Activated T-cell treated with anti-CD3 and anti-CD28 coated beads, Interleukin-2, amount 50 U/mL, for 72 hours (primary cell): ENCODE results near the gene MCRIP1. TPM values are rescaled to one million over a fixed set of nuclear protein-coding genes. Genes with fewer than 3 reads are reported as not detected.

Experiments
- ATAC-seq, 2 donors: fragments of 150-1000 bp; cut with Tn5 transposase; replicated peaks in 1 of 2; 2 replicates each; pipeline ENCODE4 v1.10.0; 2021; ENCODE audit warnings: moderate library complexity in 2 of 2, mild to moderate bottlenecking in 1 of 2
- DNase-seq, 2 donors: peaks; one replicate each; pipeline ENCODE4 v3.0.0; 2021 to 2022; ENCODE audit warnings: mixed read lengths in 1 of 2
- H3K27ac Mint-ChIP-seq: one replicate; pipeline ENCODE4 v1.8.0; 2022; ENCODE audit warnings: mild to moderate bottlenecking, moderate library complexity, mixed read lengths
- H3K27me3 Mint-ChIP-seq: one replicate; pipeline ENCODE4 v1.8.0; 2022; ENCODE audit warnings: low read depth, mixed read lengths
- H3K36me3 Mint-ChIP-seq, 2 donors: one replicate each; pipeline ENCODE4 v1.8.0; 2022; ENCODE audit warnings: mixed read lengths in 2 of 2, mild to moderate bottlenecking in 1 of 2; ENCODE audit not compliant: insufficient read depth in 2 of 2
- H3K4me1 Mint-ChIP-seq: one replicate; pipeline ENCODE4 v1.8.0; 2022; ENCODE audit warnings: low read depth, mixed read lengths
- H3K4me3 Mint-ChIP-seq, 2 donors: one replicate each; pipeline ENCODE4 v1.8.0; 2022; ENCODE audit warnings: mild to moderate bottlenecking in 2 of 2, mixed read lengths in 2 of 2, moderate library complexity in 2 of 2
- H3K9me3 Mint-ChIP-seq, 2 donors: one replicate each; pipeline ENCODE4 v1.8.0; 2022; ENCODE audit warnings: mixed read lengths in 2 of 2
- total RNA-seq, 2 donors: library from RNA; stranded (reverse); gene quantifications; one replicate each; pipeline ENCODE4 v1.2.3, GENCODE V29; 2022

The MCRIP1 gene
- total RNA-seq, 2 donors from 2014 or later: 61.9 to 77.2 TPM

- Mint-ChIP-seq H3K36me3 (no peaks in the 10 kb centered on the region), H3K9me3 (no peaks in the 10 kb centered on the region), H3K27me3 (peaks cover 20% of the 10 kb centered on the region), H3K4me1 (no peaks in the 10 kb centered on the region), H3K27ac (no peak overlapping the region), H3K4me3 (no peak overlapping the region)
- no peak for DNase-seq
- ATAC-seq: no peak
These were observed 18.1 kb downstream of the MCRIP1 start for GRCh38 chr17:81814748-81815645.

GRCh38 chr17:81813861-81814683 is 19.0 kb downstream of the MCRIP1 start:
- H3K9me3 Mint-ChIP-seq: no peaks in the 10 kb centered on the region
- no peak overlapping the region for H3K27ac Mint-ChIP-seq
- H3K36me3 Mint-ChIP-seq: no peaks in the 10 kb centered on the region
- DNase-seq (no peak), ATAC-seq (no peak)
- no peaks in the 10 kb centered on the region for H3K4me1 Mint-ChIP-seq
- H3K27me3 Mint-ChIP-seq: peaks cover 27% of the 10 kb centered on the region
- H3K4me3 Mint-ChIP-seq: no peak overlapping the region

- Mint-ChIP-seq H3K4me3 (no peak overlapping the region), H3K27ac (no peak overlapping the region), H3K9me3 (no peaks in the 10 kb centered on the region), H3K4me1 (no peaks in the 10 kb centered on the region), H3K36me3 (no peaks in the 10 kb centered on the region), H3K27me3 (peaks cover 31% of the 10 kb centered on the region)
- ATAC-seq (no peak), DNase-seq (no peak)
These were observed 19.8 kb downstream of the MCRIP1 start for GRCh38 chr17:81813371-81813684.

GRCh38 chr17:81812571-81813370 is 20.3 kb downstream of the MCRIP1 start:
- H3K27ac Mint-ChIP-seq: no peak overlapping the region
- H3K27me3 Mint-ChIP-seq: peaks cover 29% of the 10 kb centered on the region
- H3K36me3 Mint-ChIP-seq: no peaks in the 10 kb centered on the region
- H3K9me3 Mint-ChIP-seq: no peaks in the 10 kb centered on the region
- ATAC-seq (no peak), DNase-seq (no peak)
- H3K4me1 Mint-ChIP-seq: no peaks in the 10 kb centered on the region
- no peak overlapping the region for H3K4me3 Mint-ChIP-seq

GRCh38 chr17:81811705-81812570 is 21.2 kb downstream of the MCRIP1 start:
- ATAC-seq: no peak
- H3K27me3 Mint-ChIP-seq: peaks cover 28% of the 10 kb centered on the region
- no peaks in the 10 kb centered on the region for H3K9me3 Mint-ChIP-seq
- no peak overlapping the region for H3K27ac Mint-ChIP-seq
- no peak overlapping the region for H3K4me3 Mint-ChIP-seq
- H3K36me3 Mint-ChIP-seq: no peaks in the 10 kb centered on the region
- DNase-seq: no peak
- no peaks in the 10 kb centered on the region for H3K4me1 Mint-ChIP-seq

- ATAC-seq (no peak), DNase-seq (no peak)
- no peaks in the 10 kb centered on the region for H3K9me3 Mint-ChIP-seq
- no peaks in the 10 kb centered on the region for H3K36me3 Mint-ChIP-seq
- peaks cover 20% of the 10 kb centered on the region for H3K27me3 Mint-ChIP-seq
- no peaks in the 10 kb centered on the region for H3K4me1 Mint-ChIP-seq
- no peak overlapping the region for H3K27ac Mint-ChIP-seq
- no peak overlapping the region for H3K4me3 Mint-ChIP-seq
These were observed 22.0 kb downstream of the MCRIP1 start for GRCh38 chr17:81810892-81811704.

GRCh38 chr17:81810476-81810875 is 22.6 kb downstream of the MCRIP1 start:
- H3K27ac Mint-ChIP-seq: no peak overlapping the region

GRCh38 chr17:81809556-81809998 is 23.5 kb downstream of the MCRIP1 start:
- no peak overlapping the region for H3K27ac Mint-ChIP-seq
- ATAC-seq (no peak), DNase-seq (no peak)
- no peaks in the 10 kb centered on the region for H3K9me3 Mint-ChIP-seq
- no peak overlapping the region for H3K4me3 Mint-ChIP-seq
- H3K36me3 Mint-ChIP-seq: no peaks in the 10 kb centered on the region
- peaks cover 17% of the 10 kb centered on the region for H3K27me3 Mint-ChIP-seq
- H3K4me1 Mint-ChIP-seq: no peaks in the 10 kb centered on the region

More at GRCh38 chr17:81810476-81810875, 22.6 kb downstream of the MCRIP1 start:
- ATAC-seq (no peak), DNase-seq (no peak)
- Mint-ChIP-seq H3K9me3 (no peaks in the 10 kb centered on the region), H3K4me3 (no peak overlapping the region), H3K27me3 (peaks cover 17% of the 10 kb centered on the region), H3K36me3 (no peaks in the 10 kb centered on the region), H3K4me1 (no peaks in the 10 kb centered on the region)

GRCh38 chr17:81808778-81809555 is 24.1 kb downstream of the MCRIP1 start:
- no peak overlapping the region for H3K27ac Mint-ChIP-seq
- ATAC-seq: peak in 1 of 2 donors; percentile 43
- peaks cover 17% of the 10 kb centered on the region for H3K27me3 Mint-ChIP-seq
- peak in 1 of 2 donors; percentile 24 for DNase-seq
- no peaks in the 10 kb centered on the region for H3K4me1 Mint-ChIP-seq
- H3K4me3 Mint-ChIP-seq: no peak overlapping the region
- H3K36me3 Mint-ChIP-seq: no peaks in the 10 kb centered on the region
- H3K9me3 Mint-ChIP-seq: no peaks in the 10 kb centered on the region

GRCh38 chr17:81807839-81808238 is 25.3 kb downstream of the MCRIP1 start:
- H3K27me3 Mint-ChIP-seq: peaks cover 23% of the 10 kb centered on the region
- H3K36me3 Mint-ChIP-seq: no peaks in the 10 kb centered on the region
- no peaks in the 10 kb centered on the region for H3K4me1 Mint-ChIP-seq
- no peak overlapping the region for H3K4me3 Mint-ChIP-seq
- ATAC-seq (no peak), DNase-seq (no peak)
- no peaks in the 10 kb centered on the region for H3K9me3 Mint-ChIP-seq
- H3K27ac Mint-ChIP-seq: no peak overlapping the region

GRCh38 chr17:81807210-81807719 is 25.8 kb downstream of the MCRIP1 start:
- Mint-ChIP-seq H3K4me1 (no peaks in the 10 kb centered on the region), H3K36me3 (no peaks in the 10 kb centered on the region), H3K4me3 (no peak overlapping the region), H3K27me3 (peaks cover 29% of the 10 kb centered on the region), H3K9me3 (no peaks in the 10 kb centered on the region), H3K27ac (no peak overlapping the region)
- no peak for DNase-seq
- ATAC-seq: no peak
